ENCODE measurements around the gene SDR42E2. TPM values are rescaled to one million over a fixed set of nuclear protein-coding genes. Genes with fewer than 3 reads are reported as not detected.
"Not testable (repeated sequence)": the region's sequence is repeated elsewhere in the genome, so short reads cannot be mapped to it uniquely, and the experiment has no call there.

The SDR42E2 gene
- total RNA-seq, 1 donor from 2014 or later, result not detected

- Histone ChIP-seq H3K4me3 (ENCODE audit: low read depth, low read length) (no peak overlapping the region), H3K36me3 (ENCODE audit: control insufficient read depth, insufficient read depth, low read length) (no peaks in the 10 kb centered on the region), H3K27me3 (ENCODE audit: control insufficient read depth, insufficient read depth, low read length) (peaks cover 6% of the 10 kb centered on the region)
- no peak for DNase-seq (ENCODE audit: low read depth)
- TF ChIP-seq, protein P1, sequence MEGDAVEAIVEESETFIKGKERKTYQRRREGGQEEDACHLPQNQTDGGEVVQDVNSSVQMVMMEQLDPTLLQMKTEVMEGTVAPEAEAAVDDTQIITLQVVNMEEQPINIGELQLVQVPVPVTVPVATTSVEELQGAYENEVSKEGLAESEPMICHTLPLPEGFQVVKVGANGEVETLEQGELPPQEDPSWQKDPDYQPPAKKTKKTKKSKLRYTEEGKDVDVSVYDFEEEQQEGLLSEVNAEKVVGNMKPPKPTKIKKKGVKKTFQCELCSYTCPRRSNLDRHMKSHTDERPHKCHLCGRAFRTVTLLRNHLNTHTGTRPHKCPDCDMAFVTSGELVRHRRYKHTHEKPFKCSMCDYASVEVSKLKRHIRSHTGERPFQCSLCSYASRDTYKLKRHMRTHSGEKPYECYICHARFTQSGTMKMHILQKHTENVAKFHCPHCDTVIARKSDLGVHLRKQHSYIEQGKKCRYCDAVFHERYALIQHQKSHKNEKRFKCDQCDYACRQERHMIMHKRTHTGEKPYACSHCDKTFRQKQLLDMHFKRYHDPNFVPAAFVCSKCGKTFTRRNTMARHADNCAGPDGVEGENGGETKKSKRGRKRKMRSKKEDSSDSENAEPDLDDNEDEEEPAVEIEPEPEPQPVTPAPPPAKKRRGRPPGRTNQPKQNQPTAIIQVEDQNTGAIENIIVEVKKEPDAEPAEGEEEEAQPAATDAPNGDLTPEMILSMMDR (IDR thresholded peaks at IDR 0.05; ENCODE audit: insufficient read depth, low read length, poor library complexity, severe bottlenecking), result no peak
Observed at GRCh38 chr16:22147853-22148252, 14.5 kb upstream of the SDR42E2 start.

GRCh38 chr16:22151246-22151998 lies 10.9 kb upstream of the SDR42E2 start:
- Histone ChIP-seq H3K27me3 (ENCODE audit: control insufficient read depth, insufficient read depth, low read length) (peaks cover 6% of the 10 kb centered on the region), H3K4me3 (ENCODE audit: low read depth, low read length) (no peak overlapping the region), H3K36me3 (ENCODE audit: control insufficient read depth, insufficient read depth, low read length) (no peaks in the 10 kb centered on the region)
- no peak for DNase-seq (ENCODE audit: low read depth)
- TF ChIP-seq, protein P1 (IDR thresholded peaks at IDR 0.05; ENCODE audit: insufficient read depth, low read length, poor library complexity, severe bottlenecking), result no peak

DNA sequence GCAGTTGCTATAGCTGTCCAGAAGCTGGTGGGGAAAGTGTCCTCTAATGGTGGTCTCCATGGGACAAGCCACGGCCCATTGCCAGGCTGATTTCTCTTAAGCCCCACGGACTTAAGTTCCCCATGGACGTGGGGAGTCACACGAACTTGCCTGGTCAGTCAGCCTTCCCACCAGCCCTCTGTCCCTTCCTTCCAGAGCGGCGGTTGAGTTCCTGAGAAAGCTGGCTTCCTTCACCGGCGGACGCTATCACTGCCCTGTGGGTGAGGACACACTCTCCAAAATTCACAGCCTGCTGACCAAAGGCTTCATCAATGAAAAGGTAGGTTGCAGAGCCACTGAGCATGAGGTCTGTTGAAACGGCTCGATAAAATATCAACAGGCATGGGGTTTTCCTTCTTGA lies 10.0 kb upstream of the SDR42E2 start:
- no peak overlapping the region for H3K4me3 ChIP-seq (ENCODE audit: low read depth, low read length)
- H3K27me3 ChIP-seq (ENCODE audit: control insufficient read depth, insufficient read depth, low read length), result peaks cover 5% of the 10 kb centered on the region
- DNase-seq (ENCODE audit: low read depth), result no peak
- TF ChIP-seq, protein P1 (IDR thresholded peaks at IDR 0.05; ENCODE audit: insufficient read depth, low read length, poor library complexity, severe bottlenecking), result no peak
- H3K36me3 ChIP-seq (ENCODE audit: control insufficient read depth, insufficient read depth, low read length), result no peaks in the 10 kb centered on the region

DNA sequence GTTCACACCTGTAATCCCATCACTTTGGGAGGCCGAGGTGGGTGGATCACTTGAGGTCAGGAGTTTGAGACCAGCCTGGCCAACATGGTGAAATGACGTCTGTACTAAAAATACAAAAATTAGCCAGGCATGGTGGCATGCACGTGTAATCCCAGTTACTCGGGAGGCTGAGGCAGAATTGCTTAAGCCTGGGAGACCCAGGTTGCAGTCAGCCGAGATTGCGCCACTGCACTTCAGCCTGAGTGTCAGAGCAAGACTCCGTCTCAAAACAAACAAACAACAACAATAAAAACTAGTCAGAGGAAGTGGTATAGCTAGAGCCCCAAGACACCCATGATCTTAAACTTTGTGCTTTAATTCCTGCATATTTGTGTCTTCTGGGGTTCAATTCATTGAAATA lies 9.2 kb upstream of the SDR42E2 start:
- not testable (repeated sequence) for H3K36me3 ChIP-seq (ENCODE audit: control insufficient read depth, insufficient read depth, low read length); H3K4me3 ChIP-seq (ENCODE audit: low read depth, low read length); DNase-seq (ENCODE audit: low read depth); H3K27me3 ChIP-seq (ENCODE audit: control insufficient read depth, insufficient read depth, low read length)

GRCh38 chr16:22161401-22161800 lies 905 bp upstream of the SDR42E2 start:
- Histone ChIP-seq H3K27me3 (ENCODE audit: control insufficient read depth, insufficient read depth, low read length) (peaks cover 22% of the 10 kb centered on the region), H3K4me3 (ENCODE audit: low read depth, low read length) (no peak overlapping the region), H3K36me3 (ENCODE audit: control insufficient read depth, insufficient read depth, low read length) (no peaks in the 10 kb centered on the region)
- TF ChIP-seq, protein P1 (IDR thresholded peaks at IDR 0.05; ENCODE audit: insufficient read depth, low read length, poor library complexity, severe bottlenecking), result no peak
- DNase-seq (ENCODE audit: low read depth), result no peak

GRCh38 chr16:22162656-22163009 lies 327 bp downstream of the SDR42E2 start:
- TF ChIP-seq, protein P1 (IDR thresholded peaks at IDR 0.05; ENCODE audit: insufficient read depth, low read length, poor library complexity, severe bottlenecking), result no peak
- H3K36me3 ChIP-seq (ENCODE audit: control insufficient read depth, insufficient read depth, low read length), result no peaks in the 10 kb centered on the region
- H3K27me3 ChIP-seq (ENCODE audit: control insufficient read depth, insufficient read depth, low read length), result peaks cover 22% of the 10 kb centered on the region
- no peak for DNase-seq (ENCODE audit: low read depth)
- H3K4me3 ChIP-seq (ENCODE audit: low read depth, low read length), result no peak overlapping the region

Measured in kidney epithelial cell (primary cell).